GM04503 (cell line): ENCODE results near the gene PRR23C.
"Not testable (repeated sequence)": the region's sequence is repeated elsewhere in the genome, so short reads cannot be mapped to it uniquely, and the experiment has no call there.

Source experiments
- DNase-seq: peaks from one replicate; pipeline ENCODE4 v3.0.0-alpha.2; 2012; ENCODE audit warnings: low read depth

The PRR23C gene

DNA sequence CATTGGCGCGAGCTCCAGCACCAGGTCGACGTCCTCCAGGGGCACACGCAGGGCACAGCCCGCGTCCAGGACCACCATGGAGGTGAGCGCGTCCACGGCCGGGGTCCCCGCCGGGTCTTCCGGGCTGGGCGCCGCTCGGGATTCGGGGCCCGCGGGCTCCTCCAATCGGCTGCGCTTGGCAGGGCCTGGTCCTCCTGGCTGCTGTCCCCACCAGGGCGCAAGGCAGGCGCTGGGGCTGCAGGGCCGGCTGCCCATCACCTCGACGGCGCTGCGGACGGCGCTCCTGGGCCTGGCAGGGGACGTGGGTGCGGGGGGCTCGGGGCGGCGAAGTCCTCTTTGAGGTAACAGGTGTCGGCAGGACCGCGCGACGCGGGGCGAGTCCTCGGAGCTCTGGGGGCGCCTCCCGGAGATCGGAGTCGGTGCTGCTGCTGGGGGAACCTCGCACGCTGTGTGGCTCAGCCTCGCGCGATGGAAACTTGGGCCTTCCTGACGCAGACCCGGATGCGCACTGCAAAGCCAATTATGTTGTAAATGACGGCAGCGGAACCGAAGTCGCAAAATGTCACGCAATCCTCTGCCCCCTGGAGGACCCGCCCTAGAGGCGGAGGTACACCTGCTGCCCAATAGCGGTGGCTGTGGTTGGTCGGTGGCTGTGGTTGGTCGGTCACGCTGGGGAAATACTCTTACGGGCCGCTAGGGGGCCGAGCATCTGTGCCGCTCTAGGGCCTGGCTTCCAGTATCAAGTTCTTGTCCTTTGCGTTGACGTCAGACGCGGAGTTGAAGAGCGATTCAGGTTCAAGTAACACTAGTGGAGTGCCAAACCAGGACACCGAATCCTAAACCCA, at the start of gene PRR23C:
PRR23C (minus strand) TSS at position 527 of the 845 bp plus-strand sequence; CDS start at position 255, 272 bp downstream.
- no peak for DNase-seq

DNA sequence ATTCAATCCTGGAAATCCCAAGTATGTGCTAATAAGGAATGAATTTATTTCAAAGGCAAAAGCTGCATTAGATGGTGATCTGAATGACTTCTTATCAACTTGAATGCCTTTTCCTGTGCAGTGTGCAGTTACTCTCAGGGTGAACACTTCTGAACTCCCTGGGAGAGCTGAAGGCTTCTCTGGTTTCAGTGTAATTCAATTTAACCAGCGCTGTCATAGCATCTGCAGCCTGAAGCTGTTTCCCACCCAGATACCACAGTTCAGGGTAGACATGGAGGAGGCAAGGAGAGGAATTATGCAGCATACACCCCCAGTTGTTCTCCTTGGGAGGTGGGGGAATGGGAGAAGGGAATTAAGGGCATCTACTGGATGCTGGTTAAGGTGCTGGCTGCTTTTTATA, 49.1 kb upstream of the PRR23C start:
- DNase-seq: no peak

DNA sequence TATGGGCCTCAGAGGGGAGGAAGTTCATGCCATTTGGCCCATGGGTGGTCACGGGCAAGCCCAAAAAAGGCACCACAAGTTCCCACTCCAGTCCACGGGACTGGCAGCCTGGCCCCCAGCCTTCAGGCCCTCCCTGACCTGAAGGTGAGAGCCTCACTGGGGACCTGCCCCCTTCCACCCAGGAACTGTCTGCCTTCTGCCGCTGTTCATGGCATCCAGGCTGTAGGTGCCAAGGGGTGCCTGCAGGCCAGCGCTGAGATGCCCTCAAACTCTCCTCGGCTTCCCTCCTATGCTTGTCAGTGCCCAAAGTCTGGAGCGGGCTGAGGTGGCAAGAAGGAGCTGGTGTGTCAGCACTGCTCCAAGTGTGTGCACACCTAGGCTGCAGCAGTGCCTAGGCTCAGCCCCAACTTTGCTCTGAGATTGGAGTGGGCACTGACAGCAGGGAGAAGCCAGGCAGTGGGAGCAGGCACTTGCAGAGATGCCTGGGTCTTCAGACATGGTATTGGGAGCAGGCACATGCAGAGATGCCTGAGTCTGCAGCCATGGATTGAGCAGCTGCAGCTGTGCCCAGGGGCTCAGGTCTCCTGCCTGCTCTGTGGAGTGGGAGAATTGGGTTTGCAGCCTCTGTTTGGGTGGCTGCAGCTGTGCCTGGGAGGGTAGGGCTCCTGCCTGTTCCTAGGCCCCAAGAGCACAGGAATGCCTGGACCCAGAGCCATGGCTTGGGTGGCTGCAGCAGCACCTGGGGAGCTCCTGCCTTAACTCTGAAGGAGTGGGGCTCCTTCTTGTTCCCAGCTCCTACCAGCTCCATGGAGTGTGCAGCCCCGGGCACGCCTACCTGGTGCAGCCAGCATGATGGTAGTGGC, 44.0 kb upstream of the PRR23C start:
- DNase-seq: no peak

DNA sequence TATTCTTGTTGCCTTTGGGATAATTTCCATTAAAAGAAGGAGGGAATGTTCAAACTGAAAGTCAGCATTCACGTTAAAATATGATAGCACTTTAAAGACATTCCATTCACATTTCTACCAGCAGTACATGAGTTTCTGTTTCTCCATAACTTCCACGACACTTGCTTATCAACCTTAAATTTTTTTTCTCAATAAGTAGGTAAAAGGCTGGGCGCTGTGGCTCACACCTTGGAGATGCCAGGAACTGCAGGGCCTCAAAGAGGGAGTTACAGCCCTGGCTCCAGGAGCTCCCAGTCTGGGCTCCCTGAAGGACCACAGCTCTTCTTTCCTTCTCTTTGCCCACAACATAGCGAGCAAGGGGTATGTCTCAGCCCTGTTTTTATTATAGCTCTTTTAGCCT, 42.9 kb upstream of the PRR23C start:
- no peak for DNase-seq

DNA sequence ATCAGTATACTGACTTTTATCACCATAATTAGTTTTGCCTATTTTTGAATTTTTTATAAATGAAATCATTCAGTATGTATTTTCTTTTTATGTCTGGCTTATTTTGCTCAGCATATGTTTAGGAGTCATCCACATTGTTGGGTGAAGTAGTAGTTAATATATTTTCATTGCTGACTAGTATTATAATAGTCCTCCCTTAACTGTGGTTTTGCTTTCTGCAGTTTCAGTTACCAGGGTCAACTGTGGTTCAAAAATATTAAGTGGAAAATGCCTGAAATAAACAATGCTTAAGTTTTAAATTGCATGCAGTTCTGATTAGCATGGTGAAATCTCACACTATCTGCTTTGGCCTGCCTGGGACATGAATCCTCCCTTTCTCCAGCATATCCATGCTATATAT, 39.5 kb upstream of the PRR23C start:
- DNase-seq: no peak

DNA sequence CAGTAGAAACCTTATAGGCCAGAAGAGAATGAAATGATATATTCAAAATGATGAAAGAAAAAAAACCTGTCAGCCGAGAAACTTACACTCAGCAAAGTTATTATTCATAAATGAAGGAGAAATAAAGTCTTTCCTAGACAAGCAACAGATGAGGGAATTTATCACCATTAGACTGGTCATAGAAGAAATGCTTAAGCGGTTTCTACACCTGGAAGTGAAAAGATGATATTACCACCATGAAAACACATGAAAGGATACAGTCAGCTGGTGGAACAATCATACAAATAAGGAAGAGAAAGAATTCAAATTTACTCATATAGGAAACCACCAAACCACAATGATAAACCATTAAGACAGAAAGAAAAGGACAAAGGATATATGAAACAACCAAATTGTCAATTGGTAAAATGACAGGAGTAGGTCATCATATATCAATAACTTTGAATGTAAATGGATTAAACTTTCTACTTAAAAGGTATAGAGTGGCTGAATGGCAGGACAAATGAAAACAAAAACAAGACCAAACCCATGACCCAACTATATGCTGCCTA, 29.9 kb upstream of the PRR23C start:
- no peak for DNase-seq

DNA sequence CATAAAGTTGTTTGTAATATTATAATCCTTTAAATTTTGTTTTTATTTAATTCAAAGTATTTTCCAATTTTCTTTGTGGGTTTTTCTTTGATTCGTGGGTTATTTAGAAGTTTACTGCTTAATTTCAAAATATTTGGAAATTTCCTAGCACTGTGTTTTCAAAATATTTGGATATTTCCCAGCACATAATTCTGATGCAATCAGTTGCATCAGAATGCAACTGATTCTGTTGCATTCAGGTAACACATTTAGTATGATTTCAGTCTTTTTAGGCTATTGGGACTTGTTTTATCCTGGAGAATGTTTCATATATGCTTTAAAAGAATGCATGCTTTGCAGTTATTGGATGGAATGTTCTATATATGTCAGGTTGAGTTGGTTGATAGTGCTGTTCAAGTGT, 18.2 kb upstream of the PRR23C start:
- DNase-seq: no peak

DNA sequence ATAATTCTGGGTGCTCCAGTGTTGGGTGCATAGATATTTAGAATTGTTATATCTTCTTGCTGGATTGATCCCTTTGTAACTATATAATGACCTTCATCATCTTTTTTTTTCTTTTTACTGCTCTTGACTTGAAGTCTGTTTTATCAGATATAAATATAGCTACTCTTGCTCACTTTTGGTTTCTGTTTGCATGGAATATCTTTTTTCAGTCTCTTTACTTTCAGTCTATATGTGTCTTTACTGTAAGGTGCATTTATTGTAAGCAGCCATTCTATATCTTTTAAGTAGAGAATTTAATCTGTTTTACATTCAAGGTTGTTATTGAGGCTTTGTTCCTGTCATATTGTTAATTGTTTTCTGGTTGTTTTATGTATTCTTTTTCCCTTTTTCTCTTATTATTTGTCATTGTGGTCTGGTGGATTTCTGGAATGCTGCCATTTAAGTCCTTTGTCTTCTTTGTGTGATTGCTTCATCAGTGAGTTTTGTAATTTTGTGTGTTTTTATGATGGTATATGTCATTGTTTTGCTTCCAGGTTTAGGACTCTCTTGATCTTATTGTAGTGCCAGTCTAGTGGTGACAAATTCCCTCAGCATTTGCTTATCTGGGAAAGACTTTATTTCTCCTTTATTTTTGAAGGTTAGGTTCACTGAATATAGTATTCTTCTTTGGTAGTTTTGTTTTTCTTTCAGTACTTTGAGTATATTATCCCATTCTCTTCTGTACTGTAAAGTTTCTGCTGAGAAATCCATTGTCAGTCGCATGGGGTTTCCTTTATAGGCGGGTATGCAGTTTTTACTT, 8.3 kb upstream of the PRR23C start:
- no peak for DNase-seq

DNA sequence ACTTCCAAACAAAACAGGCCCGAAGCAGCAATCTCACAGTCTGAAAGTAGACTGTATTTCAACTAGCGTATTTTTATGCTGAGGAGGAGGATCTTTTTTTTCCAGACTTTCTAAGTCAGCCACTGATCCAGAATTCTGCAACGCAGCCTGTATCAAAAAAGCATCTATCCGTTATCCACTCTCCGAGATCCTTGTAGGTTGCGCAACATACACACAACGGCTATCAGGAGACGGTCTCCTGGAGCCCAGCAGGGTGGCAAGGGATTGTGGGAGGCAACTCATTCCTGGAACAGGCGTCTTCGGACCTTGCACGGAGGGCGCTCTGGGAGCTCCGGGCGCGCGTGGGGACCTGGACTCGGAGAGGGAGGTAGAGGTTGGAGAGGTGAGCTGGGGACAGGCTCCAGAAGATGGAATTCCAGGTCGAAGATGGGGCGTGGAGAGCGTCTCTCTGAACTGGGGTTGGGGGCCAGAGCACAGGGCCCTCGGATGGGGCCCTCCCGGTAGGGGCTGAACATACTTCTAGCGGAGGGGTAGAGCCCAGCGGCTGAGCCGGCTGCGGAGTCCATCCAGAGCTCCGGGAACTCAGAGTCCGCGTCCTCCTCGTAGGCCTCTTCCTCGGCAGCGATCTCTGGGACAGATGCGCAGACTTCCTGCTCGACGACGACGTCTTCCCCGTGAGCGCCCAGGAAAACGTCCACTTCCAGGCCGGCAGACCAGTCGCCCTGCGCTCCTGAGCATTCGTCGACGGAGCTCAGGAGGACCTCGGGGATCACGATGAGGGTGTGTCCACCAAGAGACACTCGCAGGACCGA, 932 bp downstream of the PRR23C start:
- DNase-seq: no peak

DNA sequence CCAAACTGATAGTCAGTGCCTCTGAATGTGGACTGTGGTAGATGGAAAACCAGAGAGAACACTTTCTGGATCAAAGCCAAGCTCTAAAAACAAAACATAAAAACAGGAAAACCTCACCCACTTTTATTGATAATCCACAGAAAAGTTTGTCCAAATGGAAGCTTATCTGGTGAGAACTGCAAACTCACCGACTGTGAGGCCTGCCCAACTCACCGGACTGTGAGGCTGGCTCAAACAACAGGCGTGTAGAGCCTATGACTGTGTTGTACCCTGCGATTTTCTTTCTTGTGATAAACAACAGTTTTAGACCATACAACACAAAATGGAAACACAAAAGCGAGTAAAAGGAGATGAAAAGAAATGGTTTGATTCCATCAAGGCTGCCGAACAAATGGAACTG, 7.2 kb downstream of the PRR23C start:
- no peak for DNase-seq

DNA sequence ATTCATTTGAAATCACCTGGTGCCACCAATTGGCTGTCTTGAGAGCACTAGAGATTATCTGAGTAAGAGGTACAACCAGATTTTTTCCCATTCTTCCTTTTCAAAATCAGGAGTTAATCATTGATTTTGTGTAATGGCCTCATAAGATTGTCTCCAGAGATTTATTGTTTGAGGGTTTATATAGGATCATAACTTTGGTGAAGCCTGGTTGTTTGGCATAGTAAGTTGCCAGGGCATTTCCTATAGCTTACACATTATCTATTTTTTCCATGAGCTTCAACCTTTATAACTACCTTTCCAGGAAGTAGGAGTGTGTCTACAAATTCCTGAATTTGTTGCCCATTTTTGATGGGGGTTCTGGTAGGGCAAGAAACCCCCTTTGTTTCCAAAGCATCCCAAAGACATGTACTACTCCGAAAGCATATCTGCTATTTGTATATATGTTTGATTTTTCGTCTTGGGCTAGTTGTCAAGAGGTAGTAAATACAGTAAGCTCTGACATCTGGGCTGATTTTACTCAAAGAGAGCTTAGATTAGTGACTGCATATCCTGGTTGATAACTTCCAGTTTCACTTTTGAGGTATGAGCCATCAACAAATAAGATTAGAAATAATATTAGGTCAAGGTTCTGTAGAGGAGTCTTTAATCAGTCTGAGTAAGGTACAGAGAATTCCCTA, 12.2 kb downstream of the PRR23C start:
- no peak for DNase-seq

DNA sequence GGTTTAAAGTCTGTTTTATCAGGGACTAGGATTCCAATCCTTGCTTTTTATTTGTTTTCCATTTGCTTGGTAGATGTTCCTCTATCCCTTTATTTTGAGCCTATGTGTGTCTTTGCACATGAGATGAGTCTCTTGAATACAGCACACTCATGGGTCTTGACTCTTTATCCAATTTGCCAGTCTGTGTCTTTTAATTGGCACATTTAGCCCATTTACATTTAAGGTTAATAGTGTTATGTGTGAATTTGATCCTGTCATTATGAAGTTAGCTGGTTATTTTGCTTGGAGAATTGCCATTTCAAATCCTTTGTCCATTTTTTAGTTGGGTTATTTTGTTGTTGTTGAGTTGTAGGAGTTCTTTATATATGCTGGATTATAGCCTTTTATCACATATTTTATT, 14.1 kb downstream of the PRR23C start:
- DNase-seq: not testable (repeated sequence)

DNA sequence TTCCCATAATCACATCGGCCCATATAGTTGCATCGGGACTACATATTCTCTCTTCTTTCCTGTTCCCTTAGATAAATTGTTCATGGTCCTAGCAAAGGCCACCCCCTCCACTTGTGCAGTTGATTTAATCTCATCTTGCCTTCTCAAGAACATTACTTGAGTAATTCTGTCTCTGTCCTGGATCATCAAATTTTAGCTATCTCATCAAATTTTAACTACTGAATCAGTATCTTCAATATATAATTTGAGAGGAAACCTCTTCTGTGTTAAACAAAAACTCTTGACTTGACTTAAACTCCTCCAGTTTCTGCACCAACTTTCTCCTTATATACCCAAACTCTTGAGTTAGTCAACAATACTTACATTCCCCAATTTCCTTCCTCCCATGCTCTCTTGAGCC, 19.7 kb downstream of the PRR23C start:
- no peak for DNase-seq

DNA sequence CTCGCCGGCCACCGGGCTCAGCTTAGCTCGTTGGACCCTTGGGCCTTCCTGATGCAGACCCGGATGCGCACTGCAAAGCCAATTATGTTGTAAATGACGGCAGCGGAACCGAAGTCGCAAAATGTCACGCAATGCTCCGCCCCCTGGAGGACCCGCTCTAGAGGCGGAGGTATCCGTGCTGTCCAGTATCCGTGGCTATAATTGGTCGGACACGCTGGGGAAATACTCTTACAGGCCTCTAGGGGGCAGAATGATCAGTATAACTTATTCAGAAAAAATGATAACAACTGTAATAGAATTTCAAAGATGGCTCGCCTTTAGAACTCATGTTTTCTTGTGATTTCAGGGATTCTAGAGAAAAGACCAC, 23.8 kb downstream of the PRR23C start, which contains the start of gene PRR23B:
PRR23B (minus strand) TSS at position 59 of the 367 bp plus-strand sequence. CDS start 265 bp downstream, outside the sequence.
- DNase-seq: no peak

DNA sequence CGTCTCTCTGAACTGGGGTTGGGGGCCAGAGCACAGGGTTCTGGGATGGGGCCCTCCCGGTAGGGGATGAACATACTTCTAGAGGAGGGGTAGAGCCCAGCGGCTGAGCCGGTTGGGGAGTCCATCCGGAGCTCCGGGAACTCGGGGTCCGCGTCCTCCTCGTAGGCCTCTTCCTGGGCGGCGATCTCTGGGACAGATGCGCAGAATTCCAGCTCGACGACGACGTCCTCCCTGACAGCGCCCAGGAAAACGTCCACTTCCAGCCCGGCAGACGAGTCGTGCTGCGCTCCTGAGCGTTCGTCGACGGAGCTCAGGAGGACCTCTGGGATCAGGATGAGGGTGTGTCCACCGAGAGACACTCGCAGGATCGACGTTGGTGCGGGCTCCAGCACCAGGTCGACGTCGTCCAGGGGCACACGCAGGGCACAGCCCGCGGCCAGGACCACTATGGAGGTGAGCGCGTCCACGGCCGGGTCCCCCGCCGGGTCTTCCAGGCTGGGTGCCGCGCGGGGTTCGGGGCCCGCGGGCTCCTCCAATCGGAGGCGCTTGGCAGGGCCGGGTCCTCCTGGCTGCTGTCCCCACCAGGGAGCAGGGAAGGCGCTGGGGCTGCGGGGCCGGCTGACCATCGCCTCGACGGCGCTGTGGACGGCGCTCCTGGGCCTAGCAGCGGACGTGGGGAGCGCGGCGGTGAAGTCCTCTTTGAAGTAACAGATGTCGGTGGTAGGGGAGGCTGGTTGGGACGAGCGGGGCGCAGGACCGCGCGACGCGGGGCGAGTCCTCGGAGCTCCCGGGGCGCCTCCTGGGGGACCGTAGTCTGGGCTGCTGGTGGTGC, 24.4 kb downstream of the PRR23C start:
- no peak for DNase-seq

DNA sequence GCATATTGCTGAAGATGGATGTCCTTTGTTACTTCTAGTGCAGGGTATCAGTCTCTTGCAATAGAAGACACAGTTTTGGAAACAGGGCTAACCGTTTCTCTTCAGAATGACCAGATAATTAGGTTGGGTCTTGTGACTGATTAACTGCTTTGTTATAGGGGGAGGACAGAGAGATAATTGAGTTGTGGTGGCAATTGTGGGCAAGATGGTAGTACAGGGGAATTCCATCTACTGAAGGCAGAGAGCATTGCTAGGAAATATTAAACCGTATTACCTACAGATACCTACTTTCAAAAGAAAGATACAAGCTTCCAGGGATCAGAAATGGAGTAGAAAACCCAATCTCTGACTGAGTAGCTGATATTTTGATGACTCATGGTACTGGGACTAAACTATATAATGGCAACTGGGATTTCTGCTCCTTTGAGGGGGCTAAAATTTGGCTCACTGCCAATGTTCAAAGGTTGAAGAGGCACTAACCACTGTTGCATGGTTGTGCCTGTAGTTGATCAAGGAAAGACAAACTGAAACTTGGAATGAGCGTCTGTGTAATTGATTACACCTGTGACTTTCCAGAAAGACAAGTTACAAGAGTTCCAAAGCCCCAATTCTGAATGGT, 28.2 kb downstream of the PRR23C start:
- DNase-seq: no peak

DNA sequence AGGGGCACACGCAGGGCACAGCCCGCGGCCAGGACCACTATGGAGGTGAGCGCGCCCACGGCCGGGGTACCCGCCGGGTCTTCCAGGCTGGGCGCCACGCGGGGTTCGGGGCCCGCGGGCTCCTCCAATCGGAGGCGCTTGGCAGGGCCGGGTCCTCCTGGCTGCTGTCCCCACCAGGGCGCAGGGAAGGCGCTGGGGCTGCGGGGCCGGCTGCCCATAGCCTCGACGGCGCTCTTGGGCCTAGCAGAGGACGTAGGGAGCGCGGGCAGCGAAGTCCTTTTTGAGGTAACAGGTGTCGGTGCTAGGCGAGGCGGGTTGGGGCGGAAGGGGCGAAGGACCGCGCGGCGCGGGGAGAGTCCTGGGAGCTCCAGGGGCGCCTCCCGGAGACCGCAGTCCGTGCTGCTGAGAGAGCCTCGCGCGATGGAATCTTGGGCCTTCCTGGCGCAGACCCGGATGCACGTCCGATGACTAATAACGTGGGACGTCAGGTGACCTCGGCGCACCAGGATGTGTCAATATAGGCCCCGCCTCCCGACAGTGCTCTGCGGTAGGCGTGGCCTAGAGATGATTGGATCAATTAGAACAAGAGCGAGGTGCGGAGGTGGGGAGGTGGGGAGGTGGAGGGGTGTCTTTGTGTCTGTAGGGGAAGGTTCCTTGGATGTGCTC, 38.5 kb downstream of the PRR23C start, which contains the start of gene PRR23A:
PRR23A (minus strand) TSS at position 218 of the 666 bp plus-strand sequence; CDS start at position 218, 0 bp downstream.
- no peak for DNase-seq

DNA sequence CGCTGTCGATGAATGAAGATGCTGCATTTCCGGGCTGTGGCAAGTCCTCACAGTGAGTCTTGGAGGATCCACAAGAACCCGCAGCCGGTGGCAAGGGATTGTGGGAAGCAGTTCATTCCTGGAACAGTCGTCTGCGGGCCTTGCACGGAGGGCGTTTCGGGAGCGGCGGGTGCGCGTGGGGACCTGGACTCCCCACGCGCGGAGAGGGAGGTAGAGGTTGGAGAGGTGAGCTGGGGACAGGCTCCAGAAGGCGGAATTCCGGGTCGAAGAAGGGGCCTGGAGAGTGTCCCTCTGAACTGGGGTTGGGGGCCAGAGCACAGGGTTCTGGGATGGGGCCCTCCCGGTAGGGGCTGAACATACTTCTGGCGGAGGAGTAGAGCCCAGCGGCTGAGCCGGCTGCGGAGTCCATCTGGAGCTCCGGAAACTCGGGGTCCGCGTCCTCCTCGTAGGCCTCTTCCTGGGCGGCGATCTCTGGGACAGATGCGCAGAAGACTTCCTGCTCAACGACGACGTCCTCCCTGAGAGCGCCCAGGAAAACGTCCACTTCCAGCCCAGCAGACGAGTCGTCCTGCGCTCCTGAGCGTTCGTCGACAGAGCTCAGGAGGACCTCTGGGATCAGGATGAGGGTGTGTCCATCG, 39.2 kb downstream of the PRR23C start:
- no peak for DNase-seq
